DOHH2 (cell line): ENCODE measurements around the gene PPIE.

Source experiments
- EZH2phosphoT487 ChIP-seq: fragments of 200-600 bp; sonication (generic); IDR thresholded peaks from 2 replicates; pipeline ENCODE4 v1.6.1; 2017; ENCODE audit warnings: borderline replicate concordance, mild to moderate bottlenecking, antibody characterized with exemption, low read length, moderate library complexity, mixed read lengths
- TF ChIP-seq, protein P1 (sequence below): fragments of 200-600 bp; sonication (generic); IDR thresholded peaks from one replicate; pipeline ENCODE4 v1.5.1; 2014; ENCODE audit warnings: antibody characterized with exemption, mild to moderate bottlenecking, low read depth, low read length; ENCODE audit not compliant: poor library complexity, severe bottlenecking

DNA sequence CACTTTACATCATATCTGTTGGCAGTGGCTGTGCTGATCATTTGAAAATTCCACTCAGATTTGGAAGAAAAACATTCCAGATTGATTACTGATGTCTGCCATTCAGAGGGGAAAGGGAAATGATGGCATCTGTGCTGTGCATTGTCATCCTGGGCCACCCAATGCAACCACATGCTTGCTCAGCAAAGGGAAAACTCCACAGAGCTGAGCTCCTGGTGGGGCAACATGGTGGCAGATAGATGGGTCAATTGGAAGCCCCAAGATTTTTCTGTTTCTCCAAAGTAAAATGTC lies 20.7 kb downstream of the PPIE start:
- TF ChIP-seq, protein P1, sequence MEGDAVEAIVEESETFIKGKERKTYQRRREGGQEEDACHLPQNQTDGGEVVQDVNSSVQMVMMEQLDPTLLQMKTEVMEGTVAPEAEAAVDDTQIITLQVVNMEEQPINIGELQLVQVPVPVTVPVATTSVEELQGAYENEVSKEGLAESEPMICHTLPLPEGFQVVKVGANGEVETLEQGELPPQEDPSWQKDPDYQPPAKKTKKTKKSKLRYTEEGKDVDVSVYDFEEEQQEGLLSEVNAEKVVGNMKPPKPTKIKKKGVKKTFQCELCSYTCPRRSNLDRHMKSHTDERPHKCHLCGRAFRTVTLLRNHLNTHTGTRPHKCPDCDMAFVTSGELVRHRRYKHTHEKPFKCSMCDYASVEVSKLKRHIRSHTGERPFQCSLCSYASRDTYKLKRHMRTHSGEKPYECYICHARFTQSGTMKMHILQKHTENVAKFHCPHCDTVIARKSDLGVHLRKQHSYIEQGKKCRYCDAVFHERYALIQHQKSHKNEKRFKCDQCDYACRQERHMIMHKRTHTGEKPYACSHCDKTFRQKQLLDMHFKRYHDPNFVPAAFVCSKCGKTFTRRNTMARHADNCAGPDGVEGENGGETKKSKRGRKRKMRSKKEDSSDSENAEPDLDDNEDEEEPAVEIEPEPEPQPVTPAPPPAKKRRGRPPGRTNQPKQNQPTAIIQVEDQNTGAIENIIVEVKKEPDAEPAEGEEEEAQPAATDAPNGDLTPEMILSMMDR, result no peak
- no peak for TF ChIP-seq EZH2phosphoT487
